H1 (cell line): ENCODE results near the gene LY6G6D. TPM values are rescaled to one million over a fixed set of nuclear protein-coding genes. Genes with fewer than 3 reads are reported as not detected.

Source experiments
- ASH2L ChIP-seq: fragments of 200-600, 300-600 bp; sonication (generic); IDR thresholded peaks from one replicate; pipeline ENCODE4 v1.7.1; 2017; ENCODE audit warnings: low read length
- ATF2 ChIP-seq: IDR thresholded peaks from 2 replicates; pipeline ENCODE4 v1.6.1; 2012; ENCODE audit warnings: low read length, inconsistent platforms
- CHD7 ChIP-seq: fragments of 300-600 bp; sonication (generic); IDR thresholded peaks from 2 replicates; pipeline ENCODE4 v1.7.1; 2012; ENCODE audit warnings: low read length, moderate library complexity, mild to moderate bottlenecking, inconsistent platforms; ENCODE audit not compliant: insufficient replicate concordance
- GABPA ChIP-seq: IDR thresholded peaks from 2 replicates; pipeline ENCODE4 v1.6.1; 2011; ENCODE audit warnings: mild to moderate bottlenecking, low read length, moderate library complexity, borderline replicate concordance; ENCODE audit not compliant: insufficient read depth
- JUN ChIP-seq: IDR thresholded peaks from 2 replicates; pipeline ENCODE4 v1.6.1; 2011; ENCODE audit warnings: low read depth, mild to moderate bottlenecking, improper control_type of control experiment, low read length
- KDM5A ChIP-seq: fragments of 200-600 bp; IDR thresholded peaks from 2 replicates; pipeline ENCODE4 v1.7.1; 2012; ENCODE audit warnings: mild to moderate bottlenecking, low read length, inconsistent platforms, mixed read lengths
- POLR2A ChIP-seq, 2 experiments: IDR thresholded peaks; 1 replicate in 1 of 2; 2 replicates in 1 of 2; pipeline ENCODE4 v1.6.1; 2011; ENCODE audit warnings: low read depth in 2 of 2, low read length in 2 of 2, mild to moderate bottlenecking in 2 of 2; ENCODE audit errors: control extremely low read depth in 1 of 2
- SIRT6 ChIP-seq: IDR thresholded peaks from one replicate; pipeline ENCODE4 v1.7.1; 2012; ENCODE audit warnings: low read length, inconsistent platforms
- SP1 ChIP-seq: IDR thresholded peaks from 2 replicates; pipeline ENCODE4 v1.6.1; 2011; ENCODE audit warnings: low read depth, low read length
- TAF1 ChIP-seq: IDR thresholded peaks from 2 replicates; pipeline ENCODE4 v1.6.1; 2011; ENCODE audit warnings: mild to moderate bottlenecking, low read depth, low read length
- TEAD4 ChIP-seq: IDR thresholded peaks from 2 replicates; pipeline ENCODE4 v1.6.1; 2012; ENCODE audit warnings: low read depth, low read length, inconsistent platforms, mixed read lengths
- polyA plus RNA-seq, 7 experiments: library from polyadenylated mRNA; depleted of rRNA in 3 of 7; stranded (reverse) in 5 of 7; unstranded in 2 of 7; fragments of >200 nt in 5 of 7; fragments of 200-250 nt in 2 of 7; gene quantifications; 1 replicate in 5 of 7; 2 replicates in 1 of 7; 4 replicates in 1 of 7; pipeline versions ENCODE4 v1.2.1 to v1.2.3, GENCODE V29; 2011 to 2013; ENCODE audit warnings: missing spikeins in 2 of 7, mixed read lengths in 2 of 7
- total RNA-seq: library from RNA; stranded (reverse); fragmentation: NEBNext Ultra II Directional; extraction: Animal tissue kit (Norgen Biotek cat#: 25700); gene quantifications from 2 replicates; pipeline ENCODE4 v1.2.1, GENCODE V29; 2021

The LY6G6D gene
- total and polyA plus RNA-seq, 2 of the 8 experiments (the other 6 are each of a cell fraction or from before 2014, with no cell fraction given), result 1.8 TPM; not detected in 1

- TF ChIP-seq ATF2 (no peak), TEAD4 (no peak), JUN (no peak), ASH2L (no peak), CHD7 (no peak), GABPA (no peak), TAF1 (no peak), SIRT6 (no peak), SP1 (no peak), POLR2A (IDR thresholded peaks at IDR 0.05; ENCODE audit: control extremely low read depth in 1 of 2, low read depth in 2 of 2, low read length in 2 of 2) (no peak), KDM5A (no peak)
Observed at GRCh38 chr6:31692353-31692752, 22.8 kb upstream of the LY6G6D start (continued).
